IMR-90 (cell line): ENCODE data around the gene RYR2.

Experiments used
- BHLHE40 ChIP-seq: fragments of 150-350 bp; IDR thresholded peaks from 2 replicates; pipeline ENCODE4 v1.6.1; 2016; ENCODE audit warnings: mild to moderate bottlenecking, low read depth, low read length
- CEBPB ChIP-seq: IDR thresholded peaks from 2 replicates; pipeline ENCODE4 v1.6.1; 2012; ENCODE audit warnings: low read depth, low read length, improper control_type of control experiment
- CHD1 ChIP-seq: IDR thresholded peaks from 2 replicates; pipeline ENCODE4 v1.6.1; 2012; ENCODE audit warnings: low read depth, low read length, improper control_type of control experiment
- ELK1 ChIP-seq: fragments of 150-350 bp; IDR thresholded peaks from 2 replicates; pipeline ENCODE4 v1.6.1; 2016; ENCODE audit warnings: low read depth, mild to moderate bottlenecking, low read length, moderate library complexity, borderline replicate concordance
- FOS ChIP-seq: fragments of 150-350 bp; IDR thresholded peaks from 2 replicates; pipeline ENCODE4 v1.6.1; 2016; ENCODE audit warnings: low read depth, low read length
- MAFK ChIP-seq: IDR thresholded peaks from 2 replicates; pipeline ENCODE4 v1.6.1; 2012; ENCODE audit warnings: low read depth, low read length, improper control_type of control experiment
- MXI1 ChIP-seq: IDR thresholded peaks from 2 replicates; pipeline ENCODE4 v1.6.1; 2012; ENCODE audit warnings: low read depth, mild to moderate bottlenecking, low read length, moderate library complexity, borderline replicate concordance
- POLR2A ChIP-seq: IDR thresholded peaks from 2 replicates; pipeline ENCODE4 v1.6.1; 2012; ENCODE audit warnings: mild to moderate bottlenecking, low read depth, low read length
- RAD21 ChIP-seq: IDR thresholded peaks from 2 replicates; pipeline ENCODE4 v1.6.1; 2012; ENCODE audit warnings: low read length, improper control_type of control experiment
- RCOR1 ChIP-seq: IDR thresholded peaks from 2 replicates; pipeline ENCODE4 v1.6.1; 2012; ENCODE audit warnings: mild to moderate bottlenecking, low read length, improper control_type of control experiment; ENCODE audit not compliant: insufficient replicate concordance
- RFX5 ChIP-seq: IDR thresholded peaks from 2 replicates; pipeline ENCODE4 v1.8.0; 2012; ENCODE audit warnings: low read depth, mild to moderate bottlenecking, low read length, moderate library complexity
- SMC3 ChIP-seq: fragments of 150-350 bp; IDR thresholded peaks from 2 replicates; pipeline ENCODE4 v1.6.1; 2016; ENCODE audit warnings: low read depth, mild to moderate bottlenecking, antibody characterized with exemption, low read length, moderate library complexity
- USF2 ChIP-seq: fragments of 150-350 bp; IDR thresholded peaks from 2 replicates; pipeline ENCODE4 v1.6.1; 2017; ENCODE audit warnings: mild to moderate bottlenecking, antibody characterized with exemption, low read length, low read depth
- TF ChIP-seq, protein P1 (sequence below): conservative IDR thresholded peaks from 2 replicates; pipeline ENCODE4 v1.5.1; 2012; ENCODE audit warnings: mild to moderate bottlenecking, low read depth, low read length, improper control_type of control experiment

DNA sequence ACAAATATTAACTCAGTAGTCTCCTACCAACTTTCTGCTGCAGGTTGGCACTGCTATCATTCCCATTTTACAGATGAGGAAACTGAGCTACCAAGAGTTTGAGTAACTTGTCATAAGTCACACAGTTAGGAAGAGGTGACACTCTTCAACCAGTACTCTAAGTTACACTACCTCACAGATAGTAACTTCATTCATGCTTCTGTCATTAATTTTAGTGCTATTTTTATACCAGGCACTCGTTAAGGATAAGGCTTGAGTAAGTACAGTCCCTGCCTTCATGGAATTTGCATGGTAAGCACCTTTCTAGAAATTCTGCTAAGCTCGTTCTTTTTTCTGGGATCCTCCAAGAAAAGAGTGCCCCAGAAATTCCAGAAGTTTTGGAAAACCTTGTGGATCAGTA, 770.1 kb downstream of the RYR2 start:
- TF ChIP-seq, protein P1, sequence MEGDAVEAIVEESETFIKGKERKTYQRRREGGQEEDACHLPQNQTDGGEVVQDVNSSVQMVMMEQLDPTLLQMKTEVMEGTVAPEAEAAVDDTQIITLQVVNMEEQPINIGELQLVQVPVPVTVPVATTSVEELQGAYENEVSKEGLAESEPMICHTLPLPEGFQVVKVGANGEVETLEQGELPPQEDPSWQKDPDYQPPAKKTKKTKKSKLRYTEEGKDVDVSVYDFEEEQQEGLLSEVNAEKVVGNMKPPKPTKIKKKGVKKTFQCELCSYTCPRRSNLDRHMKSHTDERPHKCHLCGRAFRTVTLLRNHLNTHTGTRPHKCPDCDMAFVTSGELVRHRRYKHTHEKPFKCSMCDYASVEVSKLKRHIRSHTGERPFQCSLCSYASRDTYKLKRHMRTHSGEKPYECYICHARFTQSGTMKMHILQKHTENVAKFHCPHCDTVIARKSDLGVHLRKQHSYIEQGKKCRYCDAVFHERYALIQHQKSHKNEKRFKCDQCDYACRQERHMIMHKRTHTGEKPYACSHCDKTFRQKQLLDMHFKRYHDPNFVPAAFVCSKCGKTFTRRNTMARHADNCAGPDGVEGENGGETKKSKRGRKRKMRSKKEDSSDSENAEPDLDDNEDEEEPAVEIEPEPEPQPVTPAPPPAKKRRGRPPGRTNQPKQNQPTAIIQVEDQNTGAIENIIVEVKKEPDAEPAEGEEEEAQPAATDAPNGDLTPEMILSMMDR: no peak
- TF ChIP-seq SMC3 (no peak), MXI1 (no peak), POLR2A (no peak), RCOR1 (no peak), BHLHE40 (no peak), MAFK (no peak), RAD21 (no peak), USF2 (no peak), CHD1 (no peak), ELK1 (no peak), FOS (no peak), RFX5 (no peak), CEBPB (no peak)
